Medulla oblongata (tissue), 1 donor: ENCODE measurements around the gene DCAF8L1.
"Not testable (repeated sequence)": the region's sequence is repeated elsewhere in the genome, so short reads cannot be mapped to it uniquely, and the experiment has no call there.

Source experiments
- DNase-seq: peaks from one replicate; pipeline ENCODE4 v3.0.0-alpha.2; 2015; ENCODE audit errors: extremely low spot score

Gene DCAF8L1

GRCh38 chrX:27981349-27981748, at the start of gene DCAF8L1:
TSS of gene DCAF8L1 (minus strand) at chrX:27981449. CDS start at chrX:27981334, 115 bp downstream.
- DNase-seq, result no peak

GRCh38 chrX:28022371-28022770, 41.1 kb upstream of the DCAF8L1 start:
- no peak for DNase-seq

GRCh38 chrX:28016823-28017222, 35.6 kb upstream of the DCAF8L1 start:
- no peak for DNase-seq

- DNase-seq, result no peak
Observed at GRCh38 chrX:28015993-28016392, 34.7 kb upstream of the DCAF8L1 start.

GRCh38 chrX:28010875-28011274, 29.6 kb upstream of the DCAF8L1 start:
- DNase-seq, result no peak

GRCh38 chrX:27998666-27999065, 17.4 kb upstream of the DCAF8L1 start:
- DNase-seq, result no peak

- DNase-seq, result no peak
Observed at GRCh38 chrX:27997622-27998021, 16.4 kb upstream of the DCAF8L1 start.

GRCh38 chrX:27996132-27996531, 14.9 kb upstream of the DCAF8L1 start:
- DNase-seq, result no peak

- DNase-seq, result no peak
Observed at GRCh38 chrX:27995611-27996010, 14.4 kb upstream of the DCAF8L1 start.

GRCh38 chrX:27987862-27988646, 6.8 kb upstream of the DCAF8L1 start:
- no peak for DNase-seq

- not testable (repeated sequence) for DNase-seq
Observed at GRCh38 chrX:27976934-27977333, 4.3 kb downstream of the DCAF8L1 start.

GRCh38 chrX:27976284-27976683, 5.0 kb downstream of the DCAF8L1 start:
- no peak for DNase-seq

GRCh38 chrX:27968878-27969277, 12.4 kb downstream of the DCAF8L1 start:
- no peak for DNase-seq

- no peak for DNase-seq
Observed at GRCh38 chrX:27968352-27968751, 12.9 kb downstream of the DCAF8L1 start.

- no peak for DNase-seq
Observed at GRCh38 chrX:27966955-27967354, 14.3 kb downstream of the DCAF8L1 start.

GRCh38 chrX:27966492-27966891, 14.8 kb downstream of the DCAF8L1 start:
- DNase-seq, result no peak

- not testable (repeated sequence) for DNase-seq
Observed at GRCh38 chrX:27965348-27965747, 15.9 kb downstream of the DCAF8L1 start.

GRCh38 chrX:27964432-27964831, 16.8 kb downstream of the DCAF8L1 start:
- no peak for DNase-seq

GRCh38 chrX:27960410-27960809, 20.8 kb downstream of the DCAF8L1 start:
- not testable (repeated sequence) for DNase-seq

- DNase-seq, result no peak
Observed at GRCh38 chrX:27953171-27953570, 28.1 kb downstream of the DCAF8L1 start.

GRCh38 chrX:27933361-27933760, 47.9 kb downstream of the DCAF8L1 start:
- no peak for DNase-seq
